ENCODE data around the gene MTA3.

DNA sequence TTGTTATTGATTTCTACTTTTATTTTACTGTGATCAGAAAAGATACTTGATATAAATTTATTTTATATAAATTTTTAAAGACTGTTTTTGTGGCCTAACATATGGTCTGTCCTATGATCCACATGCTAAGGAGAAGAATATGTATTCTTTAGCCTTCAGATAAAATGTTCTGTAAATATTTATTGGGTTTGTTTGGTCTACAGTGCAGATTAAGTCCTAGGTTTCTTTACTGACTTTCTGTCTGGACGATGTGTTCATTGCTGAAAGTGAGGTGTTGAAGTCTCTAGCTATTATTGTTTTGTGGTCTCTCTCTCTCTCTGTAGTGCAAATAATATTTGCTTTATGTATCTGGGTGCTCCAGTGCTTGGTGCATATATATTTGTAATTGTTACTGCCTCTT lies 165.4 kb downstream of the MTA3 start:
- TF ChIP-seq CTCF (IDR thresholded peaks at IDR 0.05 in 4 of 5, conservative IDR thresholded peaks at IDR 0.05 in 1 of 5) (no peak), POLR2A (IDR thresholded peaks at IDR 0.05) (no peak)
